Measurements from ENCODE around the gene RNF32. TPM values are rescaled to one million over a fixed set of nuclear protein-coding genes. Genes with fewer than 3 reads are reported as not detected.

Gene RNF32
- polyA plus RNA-seq, 3 donors = 0.03 to 0.13 TPM; not detected in 1

GRCh38 chr7:156676263-156676662, 35.7 kb downstream of the RNF32 start:
- Histone ChIP-seq H3K4me1 (ENCODE audit: control insufficient read depth in 1 of 2, insufficient read depth in 2 of 2, low read length in 2 of 2) (no peaks in the 10 kb centered on the region), H2AFZ (ENCODE audit: insufficient read depth, low read depth, low read length, poor library complexity, severe bottlenecking) (no peak overlapping the region), H3K27ac (ENCODE audit: low read depth in 1 of 2, low read length in 2 of 2) (no peak overlapping the region), H3K9me3 (replicated peaks in 1 of 2; ENCODE audit: control insufficient read depth in 1 of 2, insufficient read depth in 1 of 2, low read length in 2 of 2) (no peaks in the 10 kb centered on the region), H3K36me3 (replicated peaks in 1 of 2; ENCODE audit: control insufficient read depth in 1 of 2, insufficient read depth in 2 of 2, low read length in 2 of 2) (peaks cover 41 to 80% of the 10 kb centered on the region in 2 donors), H4K20me1 (ENCODE audit: insufficient read depth, low read length) (no peaks in the 10 kb centered on the region), H3K4me2 (replicated peaks; ENCODE audit: extremely low read depth, low read length, poor library complexity, severe bottlenecking) (no peak overlapping the region), H3K4me3 (replicated peaks in 1 of 3; ENCODE audit: low read depth in 2 of 3, low read length in 3 of 3) (no peak overlapping the region), H3K27me3 (ENCODE audit: control insufficient read depth in 2 of 2, insufficient read depth in 2 of 2, low read length in 2 of 2) (no peaks in the 10 kb centered on the region), H3K9ac (ENCODE audit: insufficient read depth, low read length, poor library complexity, severe bottlenecking) (no peak overlapping the region), H3K79me2 (ENCODE audit: insufficient read depth, low read length) (no peaks in the 10 kb centered on the region)
- Mint-ChIP-seq H3K36me3 (peaks cover 64 to 70% of the 10 kb centered on the region in 2 donors), H3K27ac (peak overlapping the region in 2 of 7 donors; percentile 31 to 63), H3K4me3 (no peak overlapping the region), H3K9me3 (peaks cover 0 to 1% (median 0%) of the 10 kb centered on the region in 7 donors), H3K27me3 (ENCODE audit: low read depth in 3 of 3) (no peaks in the 10 kb centered on the region), H3K4me1 (no peaks in the 10 kb centered on the region)
- no peak for TF ChIP-seq CTCF (IDR thresholded peaks at IDR 0.05)
- intact Hi-C loops (cut with micrococcal nuclease) = no loop called here
- no peak for DNase-seq
- WGBS (ENCODE audit: insufficient coverage) = 82% methylated on average over 17 of the region's 19 CpGs

DNA sequence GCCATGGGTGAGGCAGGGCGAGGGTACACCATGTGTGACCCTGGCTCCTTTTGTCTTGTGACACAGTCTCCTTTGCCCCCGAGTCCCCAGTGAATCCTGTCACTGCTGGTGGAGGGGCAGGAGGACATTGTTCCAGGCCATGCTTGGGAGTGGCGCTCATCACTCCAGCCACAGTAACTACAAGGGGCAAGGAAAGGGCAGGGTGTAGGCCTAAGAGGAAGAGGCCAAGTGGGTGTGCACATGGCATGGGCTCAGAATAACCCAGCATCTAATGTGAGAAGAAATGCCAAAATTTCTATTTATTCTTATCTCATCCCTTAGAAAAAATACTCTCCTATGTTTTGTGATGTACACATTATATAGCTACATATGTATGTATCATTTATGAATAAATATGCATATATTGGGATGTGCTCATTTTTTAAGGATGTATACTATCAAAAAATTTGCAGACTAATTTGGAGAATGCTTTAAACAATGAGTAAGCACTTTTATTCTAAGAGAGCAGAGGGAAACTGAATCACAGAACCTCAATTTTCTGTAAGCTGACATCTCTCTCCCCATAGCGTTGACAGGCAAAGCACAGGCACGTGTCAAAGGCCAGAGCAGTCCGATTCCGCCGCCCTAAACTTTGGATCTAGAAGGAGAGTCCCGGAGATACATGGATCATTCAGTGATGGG, 36.9 kb downstream of the RNF32 start:
- Histone ChIP-seq H3K9ac (ENCODE audit: insufficient read depth, low read length, poor library complexity, severe bottlenecking) (no peak overlapping the region), H3K4me3 (replicated peaks in 1 of 3; ENCODE audit: low read depth in 2 of 3, low read length in 3 of 3) (no peak overlapping the region), H3K27ac (ENCODE audit: low read depth in 1 of 2, low read length in 2 of 2) (no peak overlapping the region), H3K4me2 (replicated peaks; ENCODE audit: extremely low read depth, low read length, poor library complexity, severe bottlenecking) (no peak overlapping the region), H3K79me2 (ENCODE audit: insufficient read depth, low read length) (no peaks in the 10 kb centered on the region), H3K9me3 (replicated peaks in 1 of 2; ENCODE audit: control insufficient read depth in 1 of 2, insufficient read depth in 1 of 2, low read length in 2 of 2) (no peaks in the 10 kb centered on the region), H2AFZ (ENCODE audit: insufficient read depth, low read depth, low read length, poor library complexity, severe bottlenecking) (no peak overlapping the region), H3K27me3 (ENCODE audit: control insufficient read depth in 2 of 2, insufficient read depth in 2 of 2, low read length in 2 of 2) (no peaks in the 10 kb centered on the region), H3K36me3 (replicated peaks in 1 of 2; ENCODE audit: control insufficient read depth in 1 of 2, insufficient read depth in 2 of 2, low read length in 2 of 2) (peaks cover 43 to 87% of the 10 kb centered on the region in 2 donors), H3K4me1 (ENCODE audit: control insufficient read depth in 1 of 2, insufficient read depth in 2 of 2, low read length in 2 of 2) (no peaks in the 10 kb centered on the region), H4K20me1 (ENCODE audit: insufficient read depth, low read length) (no peaks in the 10 kb centered on the region)
- Mint-ChIP-seq H3K4me1 (no peaks in the 10 kb centered on the region), H3K27me3 (ENCODE audit: low read depth in 3 of 3) (peaks cover 0 to 1% (median 0%) of the 10 kb centered on the region in 3 donors), H3K9me3 (peaks cover 0 to 1% (median 0%) of the 10 kb centered on the region in 7 donors), H3K27ac (peak overlapping the region in 1 of 7 donors; percentile 66), H3K4me3 (peak overlapping the region in 1 of 2 donors; percentile 7), H3K36me3 (peaks cover 69 to 76% of the 10 kb centered on the region in 2 donors)
- intact Hi-C loops (cut with micrococcal nuclease) = no loop called here
- no peak for DNase-seq
- TF ChIP-seq CTCF (IDR thresholded peaks at IDR 0.05) = no peak
- 97% methylated on average over 8 of the region's 9 CpGs for WGBS (ENCODE audit: insufficient coverage)
